Upper lobe of right lung (tissue), 1 donor: ENCODE results near the gene RAB41. TPM values are rescaled to one million over a fixed set of nuclear protein-coding genes. Genes with fewer than 3 reads are reported as not detected.
"Not testable (repeated sequence)": the region's sequence is repeated elsewhere in the genome, so short reads cannot be mapped to it uniquely, and the experiment has no call there.

Experiments
- ATAC-seq: fragments of 200-7000 bp; cut with Tn5 transposase; one replicate; pipeline ENCODE4 v1.9.1; 2020; ENCODE audit warnings: mild to moderate bottlenecking, moderate library complexity
- DNase-seq: peaks from one replicate; pipeline ENCODE4 v3.0.0-alpha.2; 2020
- H3K27ac ChIP-seq: fragments of 200-600 bp; one replicate; pipeline ENCODE4 v1.8.0; 2022
- H3K27me3 ChIP-seq: fragments of 200-600 bp; one replicate; pipeline ENCODE4 v1.8.0; 2022; ENCODE audit warnings: mild to moderate bottlenecking
- H3K36me3 ChIP-seq: fragments of 200-600 bp; one replicate; pipeline ENCODE4 v1.8.0; 2022
- H3K4me1 ChIP-seq: fragments of 200-600 bp; one replicate; pipeline ENCODE4 v1.8.0; 2022
- H3K4me3 ChIP-seq: fragments of 200-600 bp; one replicate; pipeline ENCODE4 v1.8.0; 2022; ENCODE audit warnings: mild to moderate bottlenecking
- H3K9me3 ChIP-seq: fragments of 200-600 bp; one replicate; pipeline ENCODE4 v1.8.0; 2022
- CTCF ChIP-seq: fragments of 200-600 bp; IDR thresholded peaks from one replicate; pipeline ENCODE4 v1.8.0; 2022; ENCODE audit warnings: antibody characterized with exemption
- intact Hi-C: fragments of 100-400 bp; cut with DNase I; formaldehyde crosslinking; loops from one replicate; pipeline ENCODE4 v1.11.0; 2022
- total RNA-seq: library from RNA; stranded (reverse); fragmentation: NEBNext Ultra II Directional; extraction: Animal tissue kit (Norgen Biotek cat#: 25700); gene quantifications from one replicate; pipeline ENCODE4 v1.2.1, GENCODE V29; 2021
- donor health status: DM: no; HTN: yes; CAD: no; lungs with severe emphysema.

The RAB41 gene
- total RNA-seq, 1 donor from 2014 or later = not detected

GRCh38 chrX:70293621-70294020 lies 11.6 kb downstream of the RAB41 start:
- no peaks in the 10 kb centered on the region for H3K9me3 ChIP-seq
- H3K4me1 ChIP-seq = peaks cover 6% of the 10 kb centered on the region
- H3K27me3 ChIP-seq = no peaks in the 10 kb centered on the region
- no peak for TF ChIP-seq CTCF
- intact Hi-C loops = no loop called here
- ATAC-seq (no peak), DNase-seq (no peak)
- H3K27ac ChIP-seq = no peak overlapping the region
- H3K4me3 ChIP-seq = no peak overlapping the region
- no peaks in the 10 kb centered on the region for H3K36me3 ChIP-seq

GRCh38 chrX:70301716-70302115 lies 19.7 kb downstream of the RAB41 start:
- Histone ChIP-seq H3K36me3 (no peaks in the 10 kb centered on the region), H3K27ac (no peak overlapping the region), H3K27me3 (no peaks in the 10 kb centered on the region), H3K4me3 (no peak overlapping the region), H3K9me3 (no peaks in the 10 kb centered on the region), H3K4me1 (no peaks in the 10 kb centered on the region)
- ATAC-seq (no peak), DNase-seq (no peak)
- no peak for TF ChIP-seq CTCF
- intact Hi-C loops = no loop called here

DNA sequence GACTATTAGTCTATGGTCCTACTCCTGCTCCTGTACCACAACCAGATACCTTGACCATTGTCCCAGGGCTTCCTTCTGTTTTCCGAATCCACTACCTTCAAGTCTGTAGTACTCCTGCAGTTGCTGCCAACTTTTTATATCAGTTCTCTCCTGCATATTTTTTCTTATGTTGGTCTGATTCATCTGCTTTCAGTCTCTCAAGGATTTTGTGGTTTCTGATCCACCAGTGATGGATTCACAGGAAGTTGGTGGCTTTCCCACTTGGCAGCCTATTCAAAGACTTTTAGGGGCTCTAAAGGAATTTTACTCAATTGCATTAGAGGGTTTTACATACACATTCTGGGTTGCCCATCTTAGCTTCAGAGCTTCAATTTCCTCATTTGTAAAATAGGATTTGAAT lies 31.5 kb downstream of the RAB41 start:
- Histone ChIP-seq H3K27me3 (no peaks in the 10 kb centered on the region), H3K4me3 (no peak overlapping the region), H3K9me3 (no peaks in the 10 kb centered on the region), H3K4me1 (no peaks in the 10 kb centered on the region), H3K27ac (no peak overlapping the region), H3K36me3 (no peaks in the 10 kb centered on the region)
- TF ChIP-seq CTCF = no peak
- ATAC-seq = no peak
- no peak for DNase-seq
- intact Hi-C loops = no loop called here

DNA sequence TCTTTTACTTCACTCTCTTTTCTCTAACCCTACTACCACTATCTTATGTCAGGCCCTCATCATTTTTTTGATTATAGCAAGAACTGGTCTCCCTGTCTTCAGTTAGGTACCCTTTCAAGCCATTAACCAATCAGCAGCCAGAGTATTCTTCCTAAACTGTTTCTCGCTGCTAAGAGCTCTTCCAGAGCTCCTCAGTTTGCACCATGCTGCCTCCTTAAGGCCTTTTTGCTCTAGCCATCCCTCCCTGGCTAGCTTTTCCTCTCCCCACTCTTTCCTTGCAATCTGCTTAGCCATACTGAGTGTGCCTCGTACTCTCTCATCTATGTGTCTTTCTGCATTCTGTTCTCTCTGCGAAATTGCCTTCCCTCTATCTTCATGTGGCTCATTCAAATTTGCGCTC lies 40.8 kb downstream of the RAB41 start:
- Histone ChIP-seq H3K27me3 (no peaks in the 10 kb centered on the region), H3K4me3 (no peak overlapping the region), H3K4me1 (no peaks in the 10 kb centered on the region), H3K27ac (no peak overlapping the region), H3K36me3 (no peaks in the 10 kb centered on the region), H3K9me3 (no peaks in the 10 kb centered on the region)
- no peak for TF ChIP-seq CTCF
- intact Hi-C loops = no loop called here
- ATAC-seq (no peak), DNase-seq (no peak)

- H3K9me3 ChIP-seq, intact Hi-C loops, H3K36me3 ChIP-seq, H3K4me1 ChIP-seq, ATAC-seq, DNase-seq, H3K27me3 ChIP-seq, H3K27ac ChIP-seq, H3K4me3 ChIP-seq: not testable (repeated sequence)
Measured at GRCh38 chrX:70323628-70324027, 41.7 kb downstream of the RAB41 start.

- H3K4me1 ChIP-seq = no peaks in the 10 kb centered on the region
- no peak overlapping the region for H3K4me3 ChIP-seq
- ATAC-seq (no peak), DNase-seq (no peak)
- H3K27me3 ChIP-seq = no peaks in the 10 kb centered on the region
- TF ChIP-seq CTCF = no peak
- intact Hi-C loops = no loop called here
- H3K9me3 ChIP-seq = no peaks in the 10 kb centered on the region
- H3K27ac ChIP-seq = no peak overlapping the region
- H3K36me3 ChIP-seq = no peaks in the 10 kb centered on the region
Measured at GRCh38 chrX:70324326-70324725, 42.4 kb downstream of the RAB41 start.
